CD4-positive, alpha-beta T cell (primary cell): Measurements from ENCODE around the gene SLC51A. TPM values are rescaled to one million over a fixed set of nuclear protein-coding genes. Genes with fewer than 3 reads are reported as not detected.

ENCODE experiments used
- ATAC-seq: fragments of 200-7000 bp; cut with Tn5 transposase; one replicate; pipeline ENCODE4 v1.10.0; 2022; ENCODE audit warnings: mild to moderate bottlenecking; ENCODE audit not compliant: poor library complexity
- CTCF ChIA-PET: fragments of 350-600 bp; sonication (Branson Sonifier 250); formaldehyde crosslinking; loops from one replicate; lab custom pipeline; 2021; ENCODE audit warnings: antibody characterized with exemption, inconsistent platforms; lab: Charles Lee
- POLR2A ChIA-PET: fragments of 350-600 bp; sonication (Branson Sonifier 250); formaldehyde crosslinking; loops from one replicate; lab custom pipeline; 2021; ENCODE audit warnings: antibody characterized with exemption, inconsistent platforms; lab: Charles Lee
- DNase-seq, 14 experiments: peaks; one replicate each; pipeline ENCODE4 v3.0.0-alpha.2; 2013 to 2020; ENCODE audit warnings: mixed read lengths in 2 of 14
- H3K27ac ChIP-seq, 2 donors: one replicate each; pipeline versions ENCODE4 v1.5.1 to v1.7.0; 2013; ENCODE audit warnings: low read length in 2 of 2, low read depth in 1 of 2, mild to moderate bottlenecking in 1 of 2
- H3K27me3 ChIP-seq, 2 experiments: 1 replicate in 1 of 2; 2 replicates in 1 of 2; pipeline versions ENCODE4 v1.6.1 to v1.7.0; 2013; ENCODE audit warnings: low read length in 2 of 2, control low read depth in 1 of 2, mild to moderate bottlenecking in 1 of 2, moderate library complexity in 1 of 2; ENCODE audit not compliant: insufficient read depth in 2 of 2, control insufficient read depth in 1 of 2
- H3K36me3 ChIP-seq: one replicate; pipeline ENCODE4 v1.6.1; 2013; ENCODE audit warnings: low read length, control low read depth; ENCODE audit not compliant: insufficient read depth
- H3K4me1 ChIP-seq: one replicate; pipeline ENCODE4 v1.6.1; 2013; ENCODE audit warnings: low read length, control low read depth; ENCODE audit not compliant: insufficient read depth
- H3K4me3 ChIP-seq: one replicate; pipeline ENCODE4 v1.5.1; 2013; ENCODE audit warnings: mild to moderate bottlenecking, low read length, moderate library complexity
- H3K9me3 ChIP-seq, 2 experiments: 1 replicate in 1 of 2; 2 replicates in 1 of 2; pipeline versions ENCODE4 v1.6.1 to v1.7.0; 2013; ENCODE audit warnings: low read length in 2 of 2, mild to moderate bottlenecking in 2 of 2, control low read depth in 1 of 2, moderate library complexity in 1 of 2; ENCODE audit not compliant: control insufficient read depth in 1 of 2, insufficient read depth in 1 of 2
- H3K27ac Mint-ChIP-seq: one replicate; pipeline ENCODE4 v1.8.0; 2020; ENCODE audit warnings: mixed read lengths
- H3K27me3 Mint-ChIP-seq: one replicate; pipeline ENCODE4 v1.8.0; 2021; ENCODE audit warnings: mixed read lengths
- H3K36me3 Mint-ChIP-seq: one replicate; pipeline ENCODE4 v1.8.0; 2021; ENCODE audit warnings: low read depth, mixed read lengths
- H3K4me1 Mint-ChIP-seq: one replicate; pipeline ENCODE4 v1.8.0; 2021; ENCODE audit warnings: low read depth, mixed read lengths
- H3K4me3 Mint-ChIP-seq: one replicate; pipeline ENCODE4 v1.8.0; 2020; ENCODE audit warnings: mild to moderate bottlenecking, mixed read lengths
- H3K9me3 Mint-ChIP-seq: one replicate; pipeline ENCODE4 v1.8.0; 2020; ENCODE audit warnings: mixed read lengths
- intact Hi-C, 2 experiments: fragments of 100-400 bp; cut with DNase I in 1 of 2; cut with micrococcal nuclease in 1 of 2; formaldehyde crosslinking; loops; one replicate each; pipeline versions ENCODE4 v1.15.1 to v1.9.0; 2023 to 2025; cut with DNase I, micrococcal nuclease
- polyA plus RNA-seq, 2 donors: library from polyadenylated mRNA; unstranded; fragments of 120-200 nt; gene quantifications; one replicate each; pipeline ENCODE4 v1.2.1, GENCODE V29; 2013
- total RNA-seq, 174 experiments: library from RNA in 2 of 174; stranded (reverse) in 2 of 174; gene quantifications; one replicate each; pipeline ENCODE4 v1.2.3 and lab custom pipeline; 2021 to 2026
- TF ChIP-seq, protein P1 (sequence below): fragments of 200-600 bp; IDR thresholded peaks from one replicate; pipeline ENCODE4 v1.8.0; 2022; ENCODE audit warnings: antibody characterized with exemption, mild to moderate bottlenecking

The SLC51A gene
- total RNA-seq (not detected), total RNA-seq (lab: John Stamatoyannopoulos, UW) (0 to 0.18 (median 0) reads per million in 172 experiments)
- polyA plus RNA-seq (2013, experiment 1 of 2) = 4.9 TPM
- 6.8 TPM for polyA plus RNA-seq (2013, experiment 2 of 2)

GRCh38 chr3:196216089-196216564, at the start of gene SLC51A:
SLC51A (plus strand) TSS chr3:196216534; CDS start chr3:196216713, 179 bp downstream.
- Mint-ChIP-seq H3K36me3 (no peaks in the 10 kb centered on the region), H3K4me1 (peaks cover 10% of the 10 kb centered on the region), H3K27me3 (no peaks in the 10 kb centered on the region), H3K4me3 (no peak within 1 kb of the TSS), H3K9me3 (no peaks in the 10 kb centered on the region), H3K27ac (no peak within 1 kb of the TSS)
- TF ChIP-seq, protein P1, sequence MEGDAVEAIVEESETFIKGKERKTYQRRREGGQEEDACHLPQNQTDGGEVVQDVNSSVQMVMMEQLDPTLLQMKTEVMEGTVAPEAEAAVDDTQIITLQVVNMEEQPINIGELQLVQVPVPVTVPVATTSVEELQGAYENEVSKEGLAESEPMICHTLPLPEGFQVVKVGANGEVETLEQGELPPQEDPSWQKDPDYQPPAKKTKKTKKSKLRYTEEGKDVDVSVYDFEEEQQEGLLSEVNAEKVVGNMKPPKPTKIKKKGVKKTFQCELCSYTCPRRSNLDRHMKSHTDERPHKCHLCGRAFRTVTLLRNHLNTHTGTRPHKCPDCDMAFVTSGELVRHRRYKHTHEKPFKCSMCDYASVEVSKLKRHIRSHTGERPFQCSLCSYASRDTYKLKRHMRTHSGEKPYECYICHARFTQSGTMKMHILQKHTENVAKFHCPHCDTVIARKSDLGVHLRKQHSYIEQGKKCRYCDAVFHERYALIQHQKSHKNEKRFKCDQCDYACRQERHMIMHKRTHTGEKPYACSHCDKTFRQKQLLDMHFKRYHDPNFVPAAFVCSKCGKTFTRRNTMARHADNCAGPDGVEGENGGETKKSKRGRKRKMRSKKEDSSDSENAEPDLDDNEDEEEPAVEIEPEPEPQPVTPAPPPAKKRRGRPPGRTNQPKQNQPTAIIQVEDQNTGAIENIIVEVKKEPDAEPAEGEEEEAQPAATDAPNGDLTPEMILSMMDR = no peak
- no peak for DNase-seq
- no peaks in the 10 kb centered on the region for H3K36me3 ChIP-seq
- H3K27me3 ChIP-seq = no peaks in the 10 kb centered on the region
- H3K4me3 ChIP-seq = no peak within 1 kb of the TSS
- no peak within 1 kb of the TSS for H3K27ac ChIP-seq
- intact Hi-C loops = no loop called here
- H3K9me3 ChIP-seq = no peaks in the 10 kb centered on the region
- H3K4me1 ChIP-seq = peaks cover 16% of the 10 kb centered on the region
- no peak for ATAC-seq
- ChIA-PET CTCF (no interaction called here), POLR2A (no interaction called here)

GRCh38 chr3:196166741-196167140, 49.6 kb upstream of the SLC51A start:
- H3K36me3 ChIP-seq = no peaks in the 10 kb centered on the region
- Mint-ChIP-seq H3K9me3 (no peaks in the 10 kb centered on the region), H3K27me3 (no peaks in the 10 kb centered on the region), H3K36me3 (no peaks in the 10 kb centered on the region), H3K4me1 (peaks cover 5% of the 10 kb centered on the region), H3K4me3 (no peak overlapping the region), H3K27ac (no peak overlapping the region)
- ATAC-seq = no peak
- H3K27ac ChIP-seq = no peak overlapping the region
- TF ChIP-seq, protein P1 = no peak
- no peak overlapping the region for H3K4me3 ChIP-seq
- ChIA-PET CTCF (no interaction called here), POLR2A (no interaction called here)
- intact Hi-C loops = no loop called here
- no peaks in the 10 kb centered on the region for H3K9me3 ChIP-seq
- peaks cover 5% of the 10 kb centered on the region for H3K4me1 ChIP-seq
- no peaks in the 10 kb centered on the region for H3K27me3 ChIP-seq
- no peak for DNase-seq

DNA sequence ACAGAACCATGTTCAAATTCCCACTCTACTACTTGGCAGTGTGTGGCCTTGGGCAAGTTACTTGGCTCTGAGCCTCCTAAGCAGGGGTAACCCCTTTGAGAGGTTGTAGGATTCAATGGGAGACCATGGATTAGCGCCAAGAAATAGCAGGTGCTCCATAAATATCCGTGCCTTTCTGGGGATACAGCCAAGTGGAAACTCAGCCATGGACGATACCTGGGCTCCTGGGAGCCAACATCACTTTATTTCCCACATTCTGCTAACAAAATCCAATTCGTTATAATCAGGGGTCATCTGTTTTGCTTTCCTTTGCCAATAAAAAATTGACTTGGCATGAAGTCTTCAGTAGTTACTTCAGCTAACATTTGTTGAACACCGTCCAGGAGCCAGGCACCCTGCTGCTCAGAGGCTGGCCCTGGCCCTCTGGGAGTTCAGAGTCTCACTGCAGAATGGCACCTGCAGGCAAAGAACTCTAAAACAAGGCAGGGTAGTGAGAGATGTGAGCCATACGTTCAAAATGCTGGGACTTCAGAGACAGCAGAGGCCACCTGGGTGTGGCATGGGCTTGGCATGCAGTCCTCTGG, 47.4 kb upstream of the SLC51A start:
- H3K27ac ChIP-seq = no peak overlapping the region
- ChIA-PET POLR2A (no interaction called here), CTCF (no interaction called here)
- no peak for DNase-seq
- no peaks in the 10 kb centered on the region for H3K27me3 ChIP-seq
- peaks cover 5% of the 10 kb centered on the region for H3K4me1 ChIP-seq
- no peak for ATAC-seq
- H3K27ac Mint-ChIP-seq = no peak overlapping the region
- H3K36me3 ChIP-seq = no peaks in the 10 kb centered on the region
- H3K36me3 Mint-ChIP-seq = no peaks in the 10 kb centered on the region
- H3K4me1 Mint-ChIP-seq = peaks cover 5% of the 10 kb centered on the region
- H3K4me3 ChIP-seq = no peak overlapping the region
- no peaks in the 10 kb centered on the region for H3K9me3 Mint-ChIP-seq
- no peak overlapping the region for H3K4me3 Mint-ChIP-seq
- H3K27me3 Mint-ChIP-seq = no peaks in the 10 kb centered on the region
- TF ChIP-seq, protein P1 = no peak
- H3K9me3 ChIP-seq = no peaks in the 10 kb centered on the region
- intact Hi-C loops = no loop called here
